Breast epithelium (tissue), 3 donors: ENCODE measurements around the gene ENOX1.

Experiments used
- CTCF ChIP-seq, 3 donors: fragments of 450-650 bp; IDR thresholded peaks; one replicate each; pipeline ENCODE4 v1.5.1; 2016 to 2017; ENCODE audit warnings: antibody characterized with exemption in 3 of 3, mild to moderate bottlenecking in 3 of 3, moderate library complexity in 3 of 3
- POLR2A ChIP-seq: fragments of 450-650 bp; IDR thresholded peaks from one replicate; pipeline ENCODE4 v1.6.1; 2016; ENCODE audit warnings: antibody characterized with exemption, mild to moderate bottlenecking, moderate library complexity
- POLR2AphosphoS5 ChIP-seq, 3 donors: sonication (generic); formaldehyde crosslinking; IDR thresholded peaks; one replicate each; pipeline ENCODE4 v1.6.1; 2017; ENCODE audit warnings: antibody characterized with exemption in 3 of 3

GRCh38 chr13:43546816-43547215 lies 240.0 kb downstream of the ENOX1 start:
- TF ChIP-seq POLR2AphosphoS5 (IDR thresholded peaks at IDR 0.05) (no peak), CTCF (IDR thresholded peaks at IDR 0.05) (no peak), POLR2A (no peak)
